ENCODE results near the gene TENT4A. TPM values are rescaled to one million over a fixed set of nuclear protein-coding genes. Genes with fewer than 3 reads are reported as not detected.

Gene TENT4A
- total RNA-seq, 1 donor from 2014 or later, result 9.5 TPM

DNA sequence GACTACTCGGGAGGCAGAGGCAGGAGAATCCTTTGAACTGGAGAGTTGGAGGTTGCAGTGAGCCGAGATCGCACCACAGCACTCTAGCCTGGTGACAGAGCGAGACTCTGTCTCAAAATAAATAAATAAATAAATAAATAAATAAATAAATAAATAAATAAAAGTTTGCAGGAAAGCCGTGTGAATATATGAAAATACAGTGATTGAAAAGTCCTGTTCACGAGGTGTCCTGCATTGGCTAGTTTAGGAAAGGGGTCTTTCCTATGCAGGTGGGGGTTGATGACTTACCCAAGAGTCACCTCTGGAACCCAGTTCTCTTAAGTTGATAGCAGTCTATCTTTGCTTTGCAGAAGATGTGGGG is 7.3 kb downstream of the TENT4A start:
- no peak overlapping the region for H3K4me3 ChIP-seq
- TF ChIP-seq, protein P1, sequence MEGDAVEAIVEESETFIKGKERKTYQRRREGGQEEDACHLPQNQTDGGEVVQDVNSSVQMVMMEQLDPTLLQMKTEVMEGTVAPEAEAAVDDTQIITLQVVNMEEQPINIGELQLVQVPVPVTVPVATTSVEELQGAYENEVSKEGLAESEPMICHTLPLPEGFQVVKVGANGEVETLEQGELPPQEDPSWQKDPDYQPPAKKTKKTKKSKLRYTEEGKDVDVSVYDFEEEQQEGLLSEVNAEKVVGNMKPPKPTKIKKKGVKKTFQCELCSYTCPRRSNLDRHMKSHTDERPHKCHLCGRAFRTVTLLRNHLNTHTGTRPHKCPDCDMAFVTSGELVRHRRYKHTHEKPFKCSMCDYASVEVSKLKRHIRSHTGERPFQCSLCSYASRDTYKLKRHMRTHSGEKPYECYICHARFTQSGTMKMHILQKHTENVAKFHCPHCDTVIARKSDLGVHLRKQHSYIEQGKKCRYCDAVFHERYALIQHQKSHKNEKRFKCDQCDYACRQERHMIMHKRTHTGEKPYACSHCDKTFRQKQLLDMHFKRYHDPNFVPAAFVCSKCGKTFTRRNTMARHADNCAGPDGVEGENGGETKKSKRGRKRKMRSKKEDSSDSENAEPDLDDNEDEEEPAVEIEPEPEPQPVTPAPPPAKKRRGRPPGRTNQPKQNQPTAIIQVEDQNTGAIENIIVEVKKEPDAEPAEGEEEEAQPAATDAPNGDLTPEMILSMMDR (IDR thresholded peaks at IDR 0.05; ENCODE audit: borderline replicate concordance), result no peak
- intact Hi-C loops (cut with micrococcal nuclease), result no loop called here
- no peaks in the 10 kb centered on the region for H3K36me3 ChIP-seq
- H3K27me3 ChIP-seq (ENCODE audit: low read depth), result no peaks in the 10 kb centered on the region
- H3K9me3 ChIP-seq (replicated peaks), result no peaks in the 10 kb centered on the region
- H3K4me1 ChIP-seq, result peaks cover 99% of the 10 kb centered on the region
- peak overlapping the region; percentile 74 for H3K27ac ChIP-seq (replicated peaks)
- no peak for DNase-seq

DNA sequence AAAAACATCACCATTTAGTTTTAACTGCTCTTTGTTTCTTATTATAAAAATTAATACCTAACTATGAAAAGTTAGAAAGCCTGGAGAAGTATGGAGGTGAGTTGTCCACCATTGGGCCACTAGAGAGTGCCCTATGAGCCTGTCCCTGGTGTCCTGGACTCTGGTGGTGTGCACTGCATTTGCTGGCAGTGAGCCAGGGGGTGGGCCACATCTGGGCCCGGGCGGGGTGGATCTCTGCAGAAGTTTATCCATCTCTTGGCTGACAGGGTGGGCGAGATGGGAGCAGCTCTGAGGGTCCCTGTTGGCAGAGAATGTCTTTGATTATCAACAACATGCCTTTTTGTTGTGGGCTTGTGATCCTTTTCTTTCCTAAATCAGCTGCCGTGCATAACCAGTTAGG is 8.2 kb downstream of the TENT4A start:
- Histone ChIP-seq H3K27ac (replicated peaks) (peak overlapping the region; percentile 74), H3K4me3 (peak overlapping the region; percentile 52), H3K9me3 (replicated peaks) (no peaks in the 10 kb centered on the region), H3K27me3 (ENCODE audit: low read depth) (no peaks in the 10 kb centered on the region), H3K4me1 (peaks cover 99% of the 10 kb centered on the region), H3K36me3 (no peaks in the 10 kb centered on the region)
- TF ChIP-seq, protein P1 (IDR thresholded peaks at IDR 0.05; ENCODE audit: borderline replicate concordance), result no peak
- intact Hi-C loops (cut with micrococcal nuclease), result no loop called here
- peak; percentile 27 for DNase-seq

DNA sequence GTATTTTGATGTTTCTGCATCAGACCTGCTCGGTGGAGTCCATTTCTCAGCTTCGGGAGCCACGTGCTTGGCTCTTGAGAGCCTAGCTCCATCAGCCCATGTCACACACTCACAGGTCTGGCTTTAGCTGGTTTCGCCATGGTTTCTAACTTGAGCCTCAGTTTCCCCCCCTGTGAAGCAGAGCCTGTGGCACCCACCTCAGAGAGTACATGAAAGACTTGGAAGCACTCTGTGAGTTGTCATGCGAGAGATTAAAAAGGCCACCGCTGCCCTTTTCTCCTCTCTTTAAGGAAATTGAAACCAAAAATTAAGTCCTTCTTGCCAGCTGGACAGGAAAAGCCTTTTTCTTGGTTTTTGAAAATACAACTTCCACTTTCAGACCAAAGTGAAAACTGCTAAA is 8.8 kb downstream of the TENT4A start:
- DNase-seq, result no peak
- intact Hi-C loops (cut with micrococcal nuclease), result no loop called here
- peak overlapping the region; percentile 74 for H3K27ac ChIP-seq (replicated peaks)
- H3K9me3 ChIP-seq (replicated peaks), result no peaks in the 10 kb centered on the region
- H3K4me1 ChIP-seq, result peaks cover 99% of the 10 kb centered on the region
- peak overlapping the region; percentile 52 for H3K4me3 ChIP-seq
- H3K27me3 ChIP-seq (ENCODE audit: low read depth), result no peaks in the 10 kb centered on the region
- H3K36me3 ChIP-seq, result no peaks in the 10 kb centered on the region
- TF ChIP-seq, protein P1 (IDR thresholded peaks at IDR 0.05; ENCODE audit: borderline replicate concordance), result no peak

DNA sequence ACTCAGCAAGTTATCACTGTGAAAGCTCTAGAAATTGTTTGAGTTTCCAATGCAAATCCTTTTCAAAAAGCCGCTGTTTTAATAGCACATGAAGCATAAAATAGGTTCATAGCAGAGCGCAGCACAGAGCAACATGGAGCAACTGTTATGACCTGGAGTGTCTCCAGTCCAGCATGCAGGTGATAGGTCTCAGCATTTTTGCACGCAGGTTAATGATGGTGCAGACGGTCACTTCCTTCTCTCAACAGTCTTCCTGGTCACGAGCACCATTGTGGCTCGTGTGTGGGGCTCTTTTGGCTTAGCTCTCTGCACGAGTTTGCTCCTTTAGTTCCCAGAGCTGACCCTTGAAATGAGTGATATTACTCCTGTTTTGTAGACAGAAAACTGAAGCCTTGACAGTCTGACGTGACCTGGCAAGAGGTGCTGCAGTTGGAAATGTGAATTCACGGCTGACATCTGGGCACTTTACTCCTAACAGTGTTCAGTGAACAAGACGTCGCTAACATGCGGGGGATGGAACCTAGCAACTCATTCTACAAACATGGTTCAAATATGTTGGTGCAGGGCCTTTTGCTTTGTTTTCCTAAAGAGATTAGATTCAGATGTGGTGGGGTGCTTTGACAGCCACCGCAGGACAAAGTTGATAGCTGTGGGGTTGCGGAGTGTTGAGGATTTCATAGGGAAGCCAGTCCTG is 10.0 kb downstream of the TENT4A start:
- TF ChIP-seq, protein P1 (IDR thresholded peaks at IDR 0.05; ENCODE audit: borderline replicate concordance), result no peak
- no peak for DNase-seq
- intact Hi-C loops (cut with micrococcal nuclease), result no loop called here
- no peaks in the 10 kb centered on the region for H3K27me3 ChIP-seq (ENCODE audit: low read depth)
- no peak overlapping the region for H3K4me3 ChIP-seq
- no peaks in the 10 kb centered on the region for H3K9me3 ChIP-seq (replicated peaks)
- peaks cover 94% of the 10 kb centered on the region for H3K4me1 ChIP-seq
- H3K36me3 ChIP-seq, result no peaks in the 10 kb centered on the region
- H3K27ac ChIP-seq (replicated peaks), result peak overlapping the region; percentile 74

DNA sequence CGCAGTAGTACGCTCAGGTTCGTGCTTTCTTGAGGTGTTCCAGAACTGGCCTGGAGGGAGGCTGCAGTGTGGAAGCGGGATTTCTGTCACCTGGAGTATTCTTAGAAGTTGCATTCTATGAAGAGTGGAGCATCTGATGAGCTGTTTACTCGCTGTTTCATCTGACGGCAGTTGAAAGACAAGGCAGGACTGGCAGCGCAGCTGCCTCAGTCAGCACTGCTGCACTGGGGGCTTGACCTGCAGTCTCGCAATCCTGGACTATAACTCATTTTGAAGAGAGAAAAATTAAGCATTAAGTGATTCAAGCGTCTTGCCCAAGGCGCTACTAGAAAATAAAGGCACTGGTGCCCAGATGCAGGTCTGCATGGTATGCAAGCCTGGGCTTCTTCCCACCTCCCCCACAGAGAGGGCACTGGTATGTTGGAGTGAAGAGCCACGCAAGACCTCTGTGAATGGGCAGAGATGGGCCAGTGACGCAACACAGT is 10.6 kb downstream of the TENT4A start:
- Histone ChIP-seq H3K27ac (replicated peaks) (no peak overlapping the region), H3K27me3 (ENCODE audit: low read depth) (no peaks in the 10 kb centered on the region), H3K4me1 (peaks cover 94% of the 10 kb centered on the region)

More for the DNA sequence above, 10.6 kb downstream of the TENT4A start:
- intact Hi-C loops (cut with micrococcal nuclease), result no loop called here
- Histone ChIP-seq H3K36me3 (no peaks in the 10 kb centered on the region), H3K4me3 (no peak overlapping the region), H3K9me3 (replicated peaks) (no peaks in the 10 kb centered on the region)
- DNase-seq, result no peak
- TF ChIP-seq, protein P1 (IDR thresholded peaks at IDR 0.05; ENCODE audit: borderline replicate concordance), result no peak

All from left ventricle myocardium inferior (tissue), 1 donor.